Measurements from ENCODE around the gene RTRAF.

DNA sequence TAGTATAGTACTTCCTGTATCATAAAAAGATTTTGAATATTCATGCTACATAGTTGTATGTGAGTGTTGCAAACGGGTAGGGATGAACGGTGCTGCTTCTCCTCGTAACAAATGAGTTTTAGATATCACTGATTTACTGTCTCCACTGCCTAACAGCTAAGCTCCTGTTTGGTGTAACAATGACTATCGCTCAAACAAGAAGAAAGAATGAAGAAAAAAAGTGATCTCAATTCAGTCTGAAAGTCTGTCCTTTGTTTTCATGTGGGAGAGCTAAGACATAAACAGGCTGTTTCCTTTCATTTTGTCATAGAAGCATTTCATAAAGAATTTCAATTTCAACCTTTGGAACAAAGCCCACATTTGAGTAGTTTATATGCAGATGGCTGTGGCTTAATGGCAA lies 26.1 kb upstream of the RTRAF start:
- TF ChIP-seq, protein P1, sequence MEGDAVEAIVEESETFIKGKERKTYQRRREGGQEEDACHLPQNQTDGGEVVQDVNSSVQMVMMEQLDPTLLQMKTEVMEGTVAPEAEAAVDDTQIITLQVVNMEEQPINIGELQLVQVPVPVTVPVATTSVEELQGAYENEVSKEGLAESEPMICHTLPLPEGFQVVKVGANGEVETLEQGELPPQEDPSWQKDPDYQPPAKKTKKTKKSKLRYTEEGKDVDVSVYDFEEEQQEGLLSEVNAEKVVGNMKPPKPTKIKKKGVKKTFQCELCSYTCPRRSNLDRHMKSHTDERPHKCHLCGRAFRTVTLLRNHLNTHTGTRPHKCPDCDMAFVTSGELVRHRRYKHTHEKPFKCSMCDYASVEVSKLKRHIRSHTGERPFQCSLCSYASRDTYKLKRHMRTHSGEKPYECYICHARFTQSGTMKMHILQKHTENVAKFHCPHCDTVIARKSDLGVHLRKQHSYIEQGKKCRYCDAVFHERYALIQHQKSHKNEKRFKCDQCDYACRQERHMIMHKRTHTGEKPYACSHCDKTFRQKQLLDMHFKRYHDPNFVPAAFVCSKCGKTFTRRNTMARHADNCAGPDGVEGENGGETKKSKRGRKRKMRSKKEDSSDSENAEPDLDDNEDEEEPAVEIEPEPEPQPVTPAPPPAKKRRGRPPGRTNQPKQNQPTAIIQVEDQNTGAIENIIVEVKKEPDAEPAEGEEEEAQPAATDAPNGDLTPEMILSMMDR (IDR thresholded peaks at IDR 0.05 in 4 of 5, conservative IDR thresholded peaks at IDR 0.05 in 1 of 5): no peak
- TF ChIP-seq POLR2A (IDR thresholded peaks at IDR 0.05): no peak

All from gastrocnemius medialis (tissue), 4 donors.